ENCODE results near the gene CDCA5.
A peak's percentile ranks its signal among the peaks of the same experiment; 100 is the strongest.

Gene CDCA5

DNA sequence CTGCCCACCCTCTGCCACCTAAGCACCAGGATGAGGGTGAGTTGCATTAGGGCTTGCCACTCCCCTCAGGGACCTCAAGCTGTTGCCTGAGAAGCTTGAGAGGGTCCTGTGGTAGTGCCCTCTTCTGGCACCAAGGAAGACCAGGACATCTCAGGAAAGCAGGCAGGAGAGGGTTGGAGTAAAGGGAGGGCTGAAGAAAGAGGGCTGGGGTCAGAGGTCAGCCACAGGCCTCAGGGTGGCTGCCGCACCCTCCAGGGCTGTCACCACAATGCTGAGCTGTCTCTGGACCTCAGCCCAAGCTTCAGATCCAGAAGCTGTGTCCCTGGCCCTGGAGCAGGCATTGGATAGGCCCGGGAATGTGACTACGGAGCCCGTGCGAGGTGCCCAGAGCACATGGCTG is 38.8 kb downstream of the CDCA5 start:
- no peak overlapping the region for H3K4me3 ChIP-seq (ENCODE audit: low read length)
- no peak for TF ChIP-seq CTCF (IDR thresholded peaks at IDR 0.05; ENCODE audit: insufficient read depth, low read depth, low read length, missing control alignments)
- DNase-seq (ENCODE audit: low read depth), result no peak

DNA sequence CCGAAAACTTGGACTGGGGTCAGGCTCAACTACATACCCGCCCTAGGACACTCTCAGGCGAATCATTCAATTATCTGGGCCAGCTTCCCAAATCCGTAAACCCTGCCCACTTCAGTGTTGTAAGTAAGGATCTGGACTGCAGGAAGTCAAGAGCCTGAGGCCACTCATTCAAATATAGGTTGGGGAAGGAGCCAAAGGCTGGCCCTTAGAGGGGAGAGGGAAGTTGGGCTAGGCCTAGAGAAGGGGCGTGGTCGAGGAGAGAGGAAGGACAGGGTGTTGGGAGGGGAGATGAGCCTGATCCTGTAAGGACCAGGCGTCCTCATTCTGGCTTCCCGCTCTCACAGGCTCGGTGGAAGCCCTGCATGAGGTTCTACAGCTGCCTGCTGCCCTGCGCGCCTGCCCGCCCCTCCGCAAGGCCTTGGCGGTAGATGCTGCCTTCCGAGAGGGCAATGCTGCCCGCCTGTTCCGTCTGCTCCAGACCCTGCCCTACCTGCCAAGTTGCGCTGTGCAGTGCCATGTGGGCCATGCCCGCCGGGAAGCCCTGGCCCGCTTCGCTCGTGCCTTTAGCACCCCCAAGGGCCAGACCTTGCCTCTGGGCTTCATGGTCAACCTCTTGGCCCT is 39.8 kb downstream of the CDCA5 start:
- TF ChIP-seq CTCF (IDR thresholded peaks at IDR 0.05; ENCODE audit: insufficient read depth, low read depth, low read length, missing control alignments), result no peak
- DNase-seq (ENCODE audit: low read depth), result no peak

GRCh38 chr11:65042891-65043290 is 40.9 kb downstream of the CDCA5 start:
- no peak for TF ChIP-seq CTCF (IDR thresholded peaks at IDR 0.05; ENCODE audit: insufficient read depth, low read depth, low read length, missing control alignments)
- no peak overlapping the region for H3K4me3 ChIP-seq (ENCODE audit: low read length)

More for the DNA sequence above, 39.8 kb downstream of the CDCA5 start:
- H3K4me3 ChIP-seq (ENCODE audit: low read length), result no peak overlapping the region

GRCh38 chr11:65040847-65041622 is 42.8 kb downstream of the CDCA5 start, which contains the start of gene SAC3D1:
SAC3D1 (plus strand) TSS chr11:65041210; CDS start chr11:65041293, 83 bp downstream.
- no peak for TF ChIP-seq CTCF (IDR thresholded peaks at IDR 0.05; ENCODE audit: insufficient read depth, low read depth, low read length, missing control alignments)
- peak within 1 kb of the TSS; percentile 66 for H3K4me3 ChIP-seq (ENCODE audit: low read length)

More at GRCh38 chr11:65042891-65043290, 40.9 kb downstream of the CDCA5 start:
- no peak for DNase-seq (ENCODE audit: low read depth)

DNA sequence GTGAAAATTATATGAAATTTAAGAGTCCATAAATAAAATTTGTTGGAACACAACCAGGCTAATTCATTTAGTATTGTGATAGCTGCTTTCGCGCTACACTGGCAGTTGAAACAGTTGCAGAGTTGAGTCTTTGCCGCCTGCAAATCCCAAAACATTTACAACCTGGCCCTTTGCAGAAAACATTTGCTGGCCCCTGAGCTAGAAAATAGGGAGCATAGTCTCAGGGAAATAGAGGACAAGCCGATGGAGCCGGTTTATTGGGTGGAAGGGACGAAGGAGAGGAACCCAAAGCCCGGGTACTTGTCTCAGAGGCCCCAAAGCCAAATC is 43.4 kb downstream of the CDCA5 start:
- DNase-seq (ENCODE audit: low read depth), result no peak
- no peak for TF ChIP-seq CTCF (IDR thresholded peaks at IDR 0.05; ENCODE audit: insufficient read depth, low read depth, low read length, missing control alignments)
- H3K4me3 ChIP-seq (ENCODE audit: low read length), result peak overlapping the region; percentile 66

More at GRCh38 chr11:65040847-65041622, 42.8 kb downstream of the CDCA5 start, which contains the start of gene SAC3D1:
- DNase-seq (ENCODE audit: low read depth), result peak; percentile 91

DNA sequence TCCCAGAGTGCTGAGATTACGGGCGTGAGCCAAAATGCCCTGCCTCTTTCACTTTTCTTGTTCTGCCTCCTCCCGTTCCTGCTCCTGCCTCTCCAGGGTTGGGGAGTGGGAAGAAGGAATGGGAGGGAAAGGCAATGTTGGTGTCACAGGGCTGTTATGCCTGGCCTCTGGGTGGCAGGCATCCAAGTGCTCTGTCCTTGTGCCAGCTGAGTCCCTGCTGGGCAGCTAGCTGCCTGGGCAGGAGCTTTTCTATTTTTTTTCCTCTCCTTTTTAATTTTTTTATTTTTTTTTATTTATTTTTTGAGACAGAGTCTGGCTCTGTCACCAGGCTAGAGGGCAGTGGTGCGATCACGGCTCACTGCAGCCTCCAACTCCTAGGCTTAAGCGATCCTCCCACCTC is 46.9 kb downstream of the CDCA5 start:
- no peak overlapping the region for H3K4me3 ChIP-seq (ENCODE audit: low read length)
- no peak for TF ChIP-seq CTCF (IDR thresholded peaks at IDR 0.05; ENCODE audit: insufficient read depth, low read depth, low read length, missing control alignments)
- no peak for DNase-seq (ENCODE audit: low read depth)
